Cardiac atrium fibroblast (primary cell): ENCODE data around the gene PRR12. TPM values are rescaled to one million over a fixed set of nuclear protein-coding genes. Genes with fewer than 3 reads are reported as not detected.

Experiments
- total RNA-seq: library from RNA; depleted of rRNA; stranded (reverse); fragments of >200 nt; gene quantifications from 2 replicates; pipeline ENCODE4 v1.2.3, GENCODE V29; 2015

The PRR12 gene, protein sequence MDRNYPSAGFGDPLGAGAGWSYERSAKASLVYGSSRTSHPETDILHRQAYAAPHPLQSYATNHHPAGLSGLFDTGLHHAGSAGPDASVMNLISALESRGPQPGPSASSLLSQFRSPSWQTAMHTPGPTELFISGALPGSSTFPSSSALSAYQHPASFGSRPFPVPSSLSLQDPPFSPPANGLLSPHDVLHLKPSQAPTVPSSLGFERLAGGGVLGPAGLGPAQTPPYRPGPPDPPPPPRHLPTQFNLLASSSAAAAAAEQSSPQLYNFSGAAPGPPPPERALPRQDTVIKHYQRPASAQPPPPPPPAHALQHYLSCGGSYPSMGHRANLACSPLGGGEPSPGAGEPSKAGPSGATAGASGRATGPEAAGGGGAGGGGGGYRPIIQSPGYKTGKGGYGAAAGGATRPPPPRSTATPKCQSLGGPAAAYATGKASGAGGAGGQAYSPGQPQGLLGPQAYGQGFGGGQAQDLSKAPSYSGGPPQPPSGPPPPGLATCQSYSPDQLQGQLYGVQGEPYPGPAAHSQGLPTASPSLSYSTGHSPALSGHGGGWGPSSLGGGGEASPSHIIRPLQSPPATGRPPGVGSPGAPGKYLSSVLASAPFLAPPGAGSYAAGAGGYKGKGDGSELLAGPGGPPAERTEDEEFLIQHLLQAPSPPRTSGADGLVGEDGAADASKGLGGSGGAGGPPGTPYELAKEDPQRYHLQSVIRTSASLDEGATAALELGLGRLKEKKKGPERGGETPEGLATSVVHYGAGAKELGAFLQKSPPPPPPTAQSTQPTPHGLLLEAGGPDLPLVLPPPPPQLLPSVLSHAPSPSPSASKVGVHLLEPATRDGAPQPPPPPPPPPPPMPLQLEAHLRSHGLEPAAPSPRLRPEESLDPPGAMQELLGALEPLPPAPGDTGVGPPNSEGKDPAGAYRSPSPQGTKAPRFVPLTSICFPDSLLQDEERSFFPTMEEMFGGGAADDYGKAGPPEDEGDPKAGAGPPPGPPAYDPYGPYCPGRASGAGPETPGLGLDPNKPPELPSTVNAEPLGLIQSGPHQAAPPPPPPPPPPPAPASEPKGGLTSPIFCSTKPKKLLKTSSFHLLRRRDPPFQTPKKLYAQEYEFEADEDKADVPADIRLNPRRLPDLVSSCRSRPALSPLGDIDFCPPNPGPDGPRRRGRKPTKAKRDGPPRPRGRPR (N-terminal part only)
- total RNA-seq = 4.4 and 5.2 TPM in 2 replicates

GRCh38 chr19:49590971-49591730, at the start of gene PRR12:
TSS of gene PRR12 (plus strand) at chr19:49591182. CDS start at chr19:49591655, 473 bp downstream.

GRCh38 chr19:49580264-49581006, 10.5 kb upstream of the PRR12 start, which contains the start of gene NOSIP:
TSS of gene NOSIP (minus strand) at chr19:49580556. CDS start at chr19:49560691, 19,865 bp downstream.

GRCh38 chr19:49581007-49581508, 9.9 kb upstream of the PRR12 start, which contains the start of gene PRRG2:
TSS of gene PRRG2 (plus strand) at chr19:49581316. CDS start at chr19:49583220, 1,904 bp downstream.

DNA sequence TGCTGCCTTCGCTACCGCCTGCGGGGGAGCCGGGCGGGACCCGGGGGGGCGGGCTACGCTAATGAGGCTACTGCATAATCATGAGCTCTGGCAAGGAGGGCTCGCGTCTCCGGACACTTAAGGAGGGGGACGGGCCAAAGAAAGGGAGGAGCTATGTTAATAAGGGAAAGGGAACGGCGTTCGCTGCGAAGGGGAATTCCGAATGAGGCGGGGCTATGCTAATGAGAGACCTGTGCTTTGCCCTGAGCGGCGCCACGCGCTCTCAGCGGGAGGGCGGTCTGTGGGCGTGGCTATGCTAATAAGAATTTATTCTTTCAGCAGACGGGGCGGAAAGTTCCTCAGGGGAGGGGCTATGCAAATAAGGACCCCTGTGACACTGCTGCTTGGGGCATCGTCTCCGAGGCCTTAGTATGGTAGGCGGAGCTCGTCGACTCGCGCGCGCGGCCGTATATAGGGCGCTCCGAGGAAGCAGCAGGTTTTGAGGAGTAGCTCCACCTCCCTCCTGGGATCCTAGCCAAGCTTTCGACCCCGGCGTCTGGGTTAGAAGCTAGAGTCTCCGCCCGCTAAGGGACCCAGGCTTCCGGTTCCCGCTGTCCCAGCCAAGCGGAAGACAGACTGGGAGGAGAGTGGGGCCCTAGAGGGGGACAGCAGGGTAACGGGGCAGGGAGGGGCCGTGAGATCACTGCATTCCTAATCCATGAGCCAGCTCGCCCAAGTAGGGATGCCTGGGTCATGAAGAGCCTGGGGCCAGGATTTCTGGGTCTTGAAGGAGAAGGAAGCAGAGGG, 49.3 kb downstream of the PRR12 start, which contains the start of gene RRAS:
Gene RRAS, minus strand, starts transcription at position 31 of the 786 bp plus-strand sequence. CDS start 45 bp downstream, outside the sequence.

DNA sequence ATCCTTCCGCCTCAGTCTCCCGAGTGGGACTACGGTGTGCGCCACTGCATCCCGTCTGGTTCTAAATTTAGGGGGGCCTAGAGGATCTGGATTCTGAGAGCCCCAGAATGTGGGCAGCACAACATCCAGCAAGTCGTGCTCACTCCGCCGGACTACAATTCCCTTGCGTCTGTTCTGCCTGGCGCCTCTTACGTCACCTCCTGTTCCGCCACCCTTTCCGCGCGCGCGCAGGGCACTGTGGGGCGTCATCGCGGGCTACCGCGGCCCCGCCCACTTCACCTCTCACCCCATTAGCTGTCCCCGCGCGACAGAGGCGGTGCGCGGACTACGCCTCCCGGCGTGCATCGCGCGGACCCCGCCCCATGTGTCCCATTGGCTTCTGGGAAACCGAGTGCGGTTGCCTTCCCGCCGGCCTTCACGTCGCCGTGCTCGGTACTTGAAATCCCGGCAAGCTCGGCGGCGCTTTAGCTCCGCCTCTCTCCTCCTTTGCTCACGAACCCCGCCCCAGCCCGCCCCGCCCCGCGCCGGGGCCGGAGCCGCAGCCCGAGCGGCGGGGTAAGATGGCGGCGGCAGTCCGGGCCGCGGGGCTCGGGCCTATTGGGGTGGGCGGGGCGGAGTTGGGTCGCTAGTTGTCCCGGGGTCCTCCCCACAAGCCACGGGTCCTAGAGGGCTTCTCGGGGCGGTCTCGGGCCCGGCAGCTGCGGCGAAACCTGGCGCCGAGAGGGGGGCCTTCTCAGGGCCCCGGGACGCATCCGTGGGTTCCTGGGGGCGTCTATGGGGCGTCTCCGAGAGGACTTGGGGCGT, 50.9 kb downstream of the PRR12 start, which contains the start of gene SCAF1:
Gene SCAF1, plus strand, starts transcription at position 522 of the 804 bp plus-strand sequence. CDS start 2,818 bp downstream, outside the sequence.

DNA sequence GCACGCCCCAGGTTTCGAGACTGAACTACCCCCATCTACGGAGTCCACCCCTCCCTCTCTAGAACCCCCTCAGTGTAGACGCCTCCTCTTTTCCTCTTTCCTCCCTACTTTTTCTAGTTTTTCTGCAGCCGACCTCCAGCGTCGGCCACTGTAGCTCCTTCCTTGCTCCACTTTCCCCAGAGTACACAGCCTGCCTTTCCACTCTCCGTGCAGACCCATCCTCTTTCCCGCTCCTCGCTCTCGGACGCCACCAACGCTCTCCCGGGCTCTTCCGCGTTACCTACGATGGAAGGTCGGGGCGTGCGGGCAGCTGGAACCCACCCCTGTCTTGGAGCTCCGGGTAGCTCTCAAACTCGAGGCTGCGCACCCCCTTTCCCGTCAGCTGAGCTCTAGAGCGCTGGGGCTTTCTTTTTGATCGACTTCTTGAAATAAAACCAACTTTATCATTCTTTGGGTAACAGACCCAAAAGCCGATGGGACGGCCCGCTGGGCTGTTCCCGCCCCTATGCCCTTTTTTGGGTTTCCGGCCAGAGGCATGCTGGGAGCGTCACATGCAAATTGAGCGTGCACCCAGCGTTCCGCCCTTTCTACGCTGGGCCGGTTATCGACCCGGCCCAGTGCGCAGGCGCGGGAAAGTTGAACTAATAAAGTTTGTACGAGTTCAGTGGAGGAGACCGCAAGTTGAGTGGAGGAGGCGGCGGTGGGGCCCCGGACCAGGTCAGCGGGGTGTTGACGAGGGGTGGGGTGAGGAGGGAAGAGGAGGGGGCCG, 74.6 kb downstream of the PRR12 start, which contains the start of the genes BCL2L12 and IRF3:
Gene BCL2L12, plus strand, starts transcription at position 583 of the 769 bp plus-strand sequence. CDS start 760 bp downstream, outside the sequence.
Gene IRF3, minus strand, starts transcription at position 507 of the 769 bp plus-strand sequence. CDS start 1,019 bp downstream, outside the sequence.

Other genes starting within 250 kb of the PRR12 start
- 27.6 and 32.1 TPM in 2 replicates for gene TEAD2, start 228.8 kb upstream of the PRR12 start, total RNA-seq
- 0.36 TPM in 1 of 2 replicates, not detected in the other for gene DKKL1, start 227.3 kb upstream of the PRR12 start, total RNA-seq
- gene KASH5, start 202.9 kb upstream of the PRR12 start, total RNA-seq = not detected in 2 replicates
- not detected in 2 replicates for gene PTH2, start 167.7 kb upstream of the PRR12 start, total RNA-seq
- not detected in 2 replicates for gene GFY, start 165.8 kb upstream of the PRR12 start, total RNA-seq
- gene SLC17A7, start 149.7 kb upstream of the PRR12 start, total RNA-seq = not detected in 2 replicates
- 71.0 and 89.9 TPM in 2 replicates for gene PIH1D1, start 139.4 kb upstream of the PRR12 start, total RNA-seq
- gene ALDH16A1, start 138.0 kb upstream of the PRR12 start, total RNA-seq = 31.1 and 48.8 TPM in 2 replicates
- gene FLT3LG, start 117.0 kb upstream of the PRR12 start, total RNA-seq = 3.2 and 5.0 TPM in 2 replicates
- 3,850 and 3,885 TPM in 2 replicates for gene RPL13A, start 103.6 kb upstream of the PRR12 start, total RNA-seq
- 4,588 and 4,689 TPM in 2 replicates for gene RPS11, start 94.7 kb upstream of the PRR12 start, total RNA-seq
- 130 and 246 TPM in 2 replicates for gene FCGRT, start 78.5 kb upstream of the PRR12 start, total RNA-seq
- gene RCN3, start 63.2 kb upstream of the PRR12 start, total RNA-seq = 274 and 377 TPM in 2 replicates
- 56.3 and 65.0 TPM in 2 replicates for gene NOSIP, start 10.6 kb upstream of the PRR12 start, total RNA-seq
- not detected in 2 replicates for gene PRRG2, start 9.9 kb upstream of the PRR12 start, total RNA-seq
- gene RRAS, start 49.0 kb downstream of the PRR12 start, total RNA-seq = 108 and 112 TPM in 2 replicates
- gene SCAF1, start 51.0 kb downstream of the PRR12 start, total RNA-seq = 21.1 and 25.8 TPM in 2 replicates
- gene IRF3, start 74.7 kb downstream of the PRR12 start, total RNA-seq = 52.7 and 69.3 TPM in 2 replicates
- 7.8 and 12.5 TPM in 2 replicates for gene BCL2L12, start 74.8 kb downstream of the PRR12 start, total RNA-seq
- 248 and 251 TPM in 2 replicates for gene PRMT1, start 86.1 kb downstream of the PRR12 start, total RNA-seq
- gene ADM5, start 98.4 kb downstream of the PRR12 start, total RNA-seq = 0.72 TPM in 1 of 2 replicates, not detected in the other
- gene CPT1C, start 99.9 kb downstream of the PRR12 start, total RNA-seq = 8.8 and 11.2 TPM in 2 replicates
- gene TSKS, start 172.1 kb downstream of the PRR12 start, total RNA-seq = 0.54 and 0.65 TPM in 2 replicates
- 189 and 206 TPM in 2 replicates for gene AP2A1, start 175.8 kb downstream of the PRR12 start, total RNA-seq
- gene FUZ, start 222.1 kb downstream of the PRR12 start, total RNA-seq = 12.2 and 15.2 TPM in 2 replicates
- 20.3 and 20.9 TPM in 2 replicates for gene MED25, start 227.1 kb downstream of the PRR12 start, total RNA-seq